ENCODE data around the gene RBM4.

Gene RBM4

DNA sequence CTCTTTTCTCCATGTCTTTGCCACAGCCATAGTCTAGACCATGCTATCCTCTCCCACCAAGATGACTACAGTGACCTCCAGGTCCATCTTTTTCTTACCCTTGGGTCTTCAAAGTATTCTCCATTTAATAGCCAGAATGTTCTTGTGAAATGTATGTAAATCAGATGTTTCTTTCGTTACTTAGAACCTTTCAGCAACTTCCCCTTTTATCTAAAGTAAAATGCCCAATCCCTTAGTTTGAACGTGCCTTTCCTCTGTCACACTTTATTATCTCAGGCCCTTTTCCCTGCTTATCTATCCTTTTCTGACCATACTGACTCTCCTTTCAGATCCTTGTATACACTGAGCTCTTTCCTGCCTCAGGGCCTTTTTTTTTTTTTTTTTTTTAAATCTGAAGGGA is 21.3 kb downstream of the RBM4 start:
- DNase-seq = no peak

DNA sequence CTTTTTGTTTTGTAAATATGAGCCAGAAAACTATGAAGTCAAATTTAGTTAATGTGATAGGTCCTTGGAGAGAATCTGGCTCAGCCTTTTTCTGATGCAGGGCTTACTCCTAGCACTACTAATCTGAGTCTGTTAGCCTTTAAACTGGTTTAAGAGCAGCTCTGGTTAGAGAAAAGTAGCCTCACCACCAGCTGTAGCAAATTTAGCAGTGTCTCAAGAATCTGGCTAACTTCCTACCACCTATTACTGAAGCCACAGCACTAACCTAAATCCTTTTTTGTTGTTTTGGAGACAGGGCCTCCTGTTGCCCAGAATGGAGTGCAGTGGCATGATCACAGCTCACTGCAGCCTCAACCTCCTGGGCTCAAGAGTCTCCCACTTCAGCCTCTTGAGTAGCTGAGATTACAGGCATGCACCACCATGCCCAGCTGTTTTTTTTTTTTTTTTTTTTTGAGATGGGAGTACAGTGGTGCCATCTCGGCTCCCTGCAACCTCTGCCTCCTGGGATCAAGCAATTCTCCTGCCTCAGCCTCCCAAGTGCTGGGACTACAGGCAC is 25.3 kb downstream of the RBM4 start:
- no peak for DNase-seq

DNA sequence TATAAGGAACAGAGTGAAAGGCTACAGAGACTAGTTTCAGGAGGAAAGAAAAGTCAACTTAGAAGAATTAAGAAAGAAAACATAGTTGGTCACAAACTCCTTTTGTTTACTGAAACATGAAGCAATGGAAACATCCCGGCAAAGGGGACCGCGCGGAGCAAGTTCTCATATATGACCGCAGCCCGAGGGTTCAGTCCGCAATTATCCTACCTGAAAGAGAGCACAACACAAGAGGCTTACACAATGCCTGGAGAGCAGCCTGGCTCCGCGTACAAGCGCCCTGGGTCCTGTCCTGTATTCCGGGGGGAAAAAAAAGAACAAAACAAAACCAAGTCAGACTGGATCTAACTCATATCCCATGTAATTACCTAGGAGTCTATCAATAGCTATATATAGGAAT is 26.9 kb downstream of the RBM4 start:
- no peak for DNase-seq

DNA sequence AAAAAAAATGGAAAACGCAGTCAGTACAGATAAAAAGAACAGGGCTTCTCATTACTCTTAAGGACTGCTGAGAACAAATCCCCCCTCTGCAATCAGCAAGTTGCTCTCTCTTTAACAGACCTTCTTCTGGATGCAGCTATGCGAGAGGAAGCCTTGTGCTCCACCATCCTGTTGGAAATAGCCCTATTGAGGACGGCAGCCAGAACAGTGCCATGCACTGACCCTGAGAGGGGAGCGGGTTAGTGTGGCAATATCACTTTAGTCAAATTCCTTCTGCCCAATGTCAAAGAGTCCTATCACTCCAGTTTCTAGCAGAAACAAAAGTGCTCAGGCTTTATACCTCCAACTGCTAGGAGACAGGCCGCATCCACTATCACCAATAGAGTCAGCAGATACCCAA is 32.3 kb downstream of the RBM4 start:
- no peak for DNase-seq

DNA sequence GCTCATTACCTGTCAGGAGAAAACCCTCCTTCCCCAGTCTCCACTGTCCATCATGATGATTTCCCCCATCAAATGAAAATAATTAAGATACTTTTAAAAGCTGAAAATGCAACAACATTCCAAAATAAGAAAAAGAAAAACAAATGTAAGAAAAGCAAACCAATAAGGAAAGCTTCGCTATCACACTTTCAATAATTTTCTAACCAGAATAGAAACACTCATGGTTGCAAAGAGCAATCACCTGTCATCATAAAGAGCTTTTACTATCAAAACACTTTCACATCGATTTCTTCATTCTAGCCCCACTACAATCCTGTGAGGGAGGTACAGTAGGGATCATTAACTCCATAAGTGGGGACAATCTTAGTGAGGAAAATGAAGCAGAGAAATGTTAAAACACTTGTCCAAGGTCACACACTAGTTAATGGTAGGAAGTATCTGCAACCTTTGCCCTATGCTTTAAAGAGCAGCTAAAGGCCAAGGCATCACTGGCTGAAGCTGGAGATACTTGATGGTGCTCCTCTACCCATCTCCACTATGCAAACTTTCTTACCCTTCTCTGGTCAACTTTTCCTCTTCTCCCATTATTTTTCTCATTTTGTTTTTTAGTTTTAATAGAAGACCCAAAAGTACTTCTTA is 36.6 kb downstream of the RBM4 start:
- DNase-seq = no peak

DNA sequence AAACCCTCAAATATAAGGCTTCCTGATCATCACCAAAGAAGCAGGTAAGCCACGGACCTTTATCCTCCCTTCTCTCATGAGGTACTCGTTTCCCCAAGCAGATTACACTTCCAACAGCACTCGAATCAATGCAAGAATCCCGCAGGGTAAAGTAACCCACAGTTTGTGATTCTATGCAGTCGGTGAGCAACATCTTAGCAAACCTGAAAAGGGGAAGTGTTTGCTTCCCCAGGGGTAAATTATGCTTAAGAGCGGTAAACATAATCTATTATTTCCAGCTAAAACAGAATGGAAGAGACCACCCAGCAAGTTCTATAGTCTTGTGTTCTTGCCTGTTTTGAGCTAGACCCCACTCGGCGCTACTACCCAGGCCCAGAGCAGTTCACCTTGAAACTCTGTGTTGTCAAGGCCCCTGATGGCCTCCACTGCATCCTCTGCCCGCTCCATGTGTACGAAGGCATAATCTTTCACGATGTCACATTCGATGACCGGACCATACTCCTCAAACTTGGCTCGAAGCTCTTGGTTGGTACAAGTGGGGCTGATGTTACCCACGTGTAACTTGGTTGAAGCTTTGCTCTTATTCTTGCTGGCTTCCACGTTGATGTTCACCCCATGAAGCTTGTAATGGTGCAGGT is 37.9 kb downstream of the RBM4 start:
- no peak for DNase-seq

DNA sequence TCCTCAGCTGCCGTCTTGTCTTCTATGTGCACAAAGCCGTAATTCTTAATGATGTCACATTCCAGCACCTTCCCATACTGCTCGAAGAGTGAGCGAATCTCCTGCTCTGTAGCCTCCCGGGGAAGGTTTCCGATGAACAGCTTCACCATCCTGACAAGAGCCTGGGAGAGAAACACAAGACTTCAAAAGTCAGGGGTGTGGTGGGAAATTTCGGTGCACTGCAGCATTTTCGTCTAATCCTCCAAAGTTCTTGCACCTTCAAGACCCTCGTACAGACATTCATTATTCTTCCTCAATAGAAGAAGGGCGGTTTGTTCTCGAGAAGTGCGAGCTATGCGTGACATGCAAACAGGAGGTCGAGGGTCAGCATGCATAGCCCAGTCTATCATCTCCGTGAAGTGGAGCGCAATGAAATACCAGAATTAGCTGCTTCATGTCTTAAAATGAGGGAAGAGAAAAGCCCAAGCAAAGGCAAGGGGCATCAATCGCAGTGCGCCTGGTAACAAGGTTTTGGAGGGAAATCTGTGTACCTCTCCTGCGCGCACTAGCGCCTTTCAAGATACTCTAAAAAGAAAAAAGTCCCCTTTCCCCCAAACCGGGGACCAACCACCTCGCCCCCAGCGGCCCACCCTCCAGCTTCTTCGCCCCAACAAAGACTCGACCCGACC is 38.6 kb downstream of the RBM4 start:
- DNase-seq = no peak

DNA sequence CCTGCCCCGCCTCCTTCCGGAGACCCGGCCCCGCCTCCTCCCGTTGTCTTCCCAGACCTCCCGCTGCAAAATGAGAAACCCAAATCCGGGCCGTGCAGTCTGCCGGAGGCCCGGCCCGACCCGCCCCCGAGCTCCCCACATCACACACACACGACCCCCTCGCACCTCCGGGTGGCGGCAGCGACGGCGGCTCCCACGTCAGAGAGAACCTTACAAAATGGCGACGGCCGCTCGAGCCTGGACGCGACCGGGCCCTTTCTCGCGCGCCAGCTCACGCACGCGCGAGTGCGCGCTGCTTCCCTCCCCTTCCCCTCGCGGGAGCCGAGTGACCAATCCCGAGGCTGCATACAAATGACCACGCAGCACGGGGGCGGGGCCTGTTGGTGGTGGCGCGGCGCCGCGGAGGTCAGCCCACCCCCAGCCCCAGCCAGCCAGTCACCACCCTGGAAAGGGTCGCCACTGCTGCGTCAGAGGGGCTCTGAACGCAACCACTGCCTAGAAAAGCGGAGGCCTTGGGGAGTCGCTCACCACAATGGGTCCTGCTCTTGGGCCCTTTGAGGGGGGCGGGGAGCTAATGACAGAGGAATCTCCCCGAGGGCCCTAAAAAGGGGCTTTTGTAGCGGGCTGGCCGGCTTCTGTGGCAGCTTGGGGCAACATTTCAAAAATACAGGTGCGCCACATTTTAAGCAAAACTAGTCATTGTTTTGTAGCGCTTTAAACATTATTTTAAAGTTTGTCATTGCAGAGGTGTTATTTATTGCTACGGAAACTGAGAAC is 39.3 kb downstream of the RBM4 start, which contains the start of gene RBM4B:
TSS of gene RBM4B (minus strand) at position 289 of the 777 bp plus-strand sequence. CDS start 808 bp downstream, outside the sequence.
- DNase-seq = peak; percentile 94 to 97 (median 95)

DNA sequence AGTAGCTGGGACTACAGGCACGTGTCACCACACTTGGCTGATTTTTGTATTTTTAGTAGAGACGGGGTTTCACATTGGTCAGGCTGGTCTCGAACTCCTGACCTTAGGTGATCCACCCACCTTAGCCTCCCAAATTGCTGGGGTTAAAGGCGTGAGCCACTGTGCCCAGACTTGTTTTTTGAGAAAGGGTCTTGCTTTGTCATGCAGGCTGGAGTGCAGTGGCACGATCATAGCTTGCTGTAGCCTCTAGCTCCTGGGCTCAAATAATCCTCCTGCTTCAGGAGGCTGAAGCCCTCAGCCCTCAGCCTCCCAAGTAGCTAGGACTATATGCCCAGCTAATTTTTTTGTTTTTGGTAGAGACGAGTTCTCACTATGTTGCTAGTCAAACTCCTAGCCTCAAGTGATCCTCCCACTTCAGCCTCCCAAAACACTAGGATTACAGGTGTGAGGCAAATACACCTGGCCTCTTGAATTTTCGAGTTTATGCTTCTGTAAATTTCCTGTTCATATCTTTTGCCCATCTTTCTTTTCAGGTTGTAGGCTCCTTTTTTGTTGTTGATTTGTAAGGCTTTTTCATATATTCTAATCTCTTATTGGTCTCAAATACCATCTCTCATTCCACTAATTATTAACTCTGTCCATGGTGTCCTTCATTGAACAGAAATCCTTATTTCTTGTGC is 42.6 kb downstream of the RBM4 start:
- DNase-seq = no peak

DNA sequence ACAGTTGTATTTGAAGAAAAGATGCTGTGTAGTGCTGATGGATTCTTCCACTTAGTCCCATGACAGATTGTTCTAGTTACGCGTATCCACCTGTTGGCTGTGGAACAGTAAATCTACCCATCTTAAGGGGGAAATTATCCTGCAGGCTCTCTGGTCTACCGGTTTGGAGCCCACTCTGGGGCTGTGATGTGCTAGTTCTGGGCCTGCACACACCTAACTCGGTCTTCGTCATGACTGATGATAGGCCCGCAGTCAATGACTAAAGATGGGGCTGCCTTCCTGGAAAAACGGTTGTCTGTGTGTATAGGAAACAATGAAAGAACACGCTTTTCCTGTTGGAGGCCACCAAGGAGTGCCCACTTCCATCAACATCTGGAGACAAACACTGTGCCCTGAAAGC is 45.4 kb downstream of the RBM4 start:
- no peak for DNase-seq

DNA sequence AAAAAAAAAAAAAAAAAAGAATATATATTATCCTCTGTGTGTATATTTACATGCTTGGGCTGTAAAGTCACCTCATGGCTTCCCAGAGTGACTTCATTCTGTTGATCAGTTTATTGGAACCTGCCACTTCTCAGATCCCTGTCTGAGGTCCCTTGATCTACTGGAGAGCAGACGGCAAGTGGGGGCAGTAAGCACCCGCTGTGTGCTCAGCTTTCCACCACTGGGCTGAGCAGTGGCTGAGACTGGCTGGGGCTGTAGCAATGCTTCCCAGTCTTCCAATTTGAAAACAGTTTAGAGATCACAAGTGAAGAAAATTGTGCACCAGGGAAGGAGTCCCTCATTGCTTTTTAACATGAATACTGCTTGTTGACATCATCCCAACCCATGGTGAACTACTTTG is 46.1 kb downstream of the RBM4 start:
- no peak for DNase-seq

DNA sequence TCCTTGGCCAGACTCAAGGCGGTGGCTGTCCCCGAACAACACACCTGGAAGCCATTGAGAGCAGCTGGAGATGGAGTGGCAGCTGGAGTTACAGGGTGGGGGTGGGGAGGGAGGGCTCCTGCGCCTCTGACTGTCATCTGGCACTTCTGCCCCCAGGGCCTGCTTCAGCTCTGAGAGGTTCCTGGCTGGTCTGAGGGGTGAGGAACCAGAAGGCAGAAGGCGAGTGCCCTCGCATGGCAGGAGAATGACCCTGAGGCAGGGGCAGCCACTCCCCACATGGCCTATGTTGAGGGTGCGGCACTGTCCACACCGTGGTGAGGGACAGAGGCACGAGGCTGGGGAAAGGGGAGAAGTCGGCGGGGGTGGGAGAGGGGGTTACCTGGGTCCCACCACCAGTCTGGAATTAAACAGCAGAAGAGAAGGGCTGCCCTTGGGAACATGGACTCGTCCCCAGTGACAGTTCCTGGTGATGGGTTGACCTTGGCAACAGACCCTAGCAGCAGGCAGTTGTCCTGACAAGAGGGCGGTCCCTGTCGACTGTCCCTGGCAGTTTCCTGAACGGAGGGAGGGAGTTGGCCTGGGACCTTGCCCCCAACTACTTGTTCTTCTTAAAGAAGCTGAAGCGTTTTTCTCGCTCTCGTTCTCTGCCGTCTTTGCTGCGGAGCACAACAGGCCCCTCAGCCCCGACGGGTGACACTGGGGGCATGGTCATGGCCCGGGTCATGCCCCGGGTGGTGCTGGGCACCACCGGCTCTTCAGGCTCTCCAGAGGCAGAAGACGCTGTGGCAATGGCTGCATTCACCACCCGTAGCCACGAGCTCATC is 47.0 kb downstream of the RBM4 start:
- DNase-seq = no peak

DNA sequence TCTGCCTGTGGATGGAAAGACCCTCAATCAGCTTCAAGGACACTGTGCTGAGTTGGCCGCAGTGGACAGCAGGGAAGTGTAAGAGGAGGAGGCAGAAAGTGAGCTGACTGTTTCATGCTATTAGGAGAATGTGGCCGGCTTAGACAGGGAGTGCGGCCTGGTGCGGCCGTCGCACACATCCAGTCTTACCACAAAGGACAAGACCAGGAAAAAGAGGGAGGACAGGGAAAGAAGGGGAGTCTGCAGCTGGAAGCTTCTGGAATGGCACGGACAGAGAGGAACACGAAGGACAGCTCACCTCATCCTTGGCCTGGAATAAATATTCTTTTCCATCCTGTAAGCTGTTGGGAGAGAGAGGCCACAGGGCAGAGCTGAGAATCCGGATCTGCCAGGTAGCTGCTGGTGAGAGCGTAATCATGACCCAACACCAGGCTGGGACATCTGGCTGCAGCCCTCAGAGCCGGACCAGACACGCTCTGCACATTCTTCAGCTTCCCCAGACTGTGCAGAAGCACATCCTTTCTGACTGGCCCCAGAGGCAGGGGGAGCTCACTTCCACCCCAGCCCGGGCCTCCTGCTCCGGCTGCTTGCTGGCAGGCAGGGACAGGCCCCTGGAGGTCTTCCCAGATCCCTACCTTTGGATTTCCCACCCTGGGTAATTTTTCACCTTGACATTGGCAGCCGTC is 47.7 kb downstream of the RBM4 start:
- no peak for DNase-seq

DNA sequence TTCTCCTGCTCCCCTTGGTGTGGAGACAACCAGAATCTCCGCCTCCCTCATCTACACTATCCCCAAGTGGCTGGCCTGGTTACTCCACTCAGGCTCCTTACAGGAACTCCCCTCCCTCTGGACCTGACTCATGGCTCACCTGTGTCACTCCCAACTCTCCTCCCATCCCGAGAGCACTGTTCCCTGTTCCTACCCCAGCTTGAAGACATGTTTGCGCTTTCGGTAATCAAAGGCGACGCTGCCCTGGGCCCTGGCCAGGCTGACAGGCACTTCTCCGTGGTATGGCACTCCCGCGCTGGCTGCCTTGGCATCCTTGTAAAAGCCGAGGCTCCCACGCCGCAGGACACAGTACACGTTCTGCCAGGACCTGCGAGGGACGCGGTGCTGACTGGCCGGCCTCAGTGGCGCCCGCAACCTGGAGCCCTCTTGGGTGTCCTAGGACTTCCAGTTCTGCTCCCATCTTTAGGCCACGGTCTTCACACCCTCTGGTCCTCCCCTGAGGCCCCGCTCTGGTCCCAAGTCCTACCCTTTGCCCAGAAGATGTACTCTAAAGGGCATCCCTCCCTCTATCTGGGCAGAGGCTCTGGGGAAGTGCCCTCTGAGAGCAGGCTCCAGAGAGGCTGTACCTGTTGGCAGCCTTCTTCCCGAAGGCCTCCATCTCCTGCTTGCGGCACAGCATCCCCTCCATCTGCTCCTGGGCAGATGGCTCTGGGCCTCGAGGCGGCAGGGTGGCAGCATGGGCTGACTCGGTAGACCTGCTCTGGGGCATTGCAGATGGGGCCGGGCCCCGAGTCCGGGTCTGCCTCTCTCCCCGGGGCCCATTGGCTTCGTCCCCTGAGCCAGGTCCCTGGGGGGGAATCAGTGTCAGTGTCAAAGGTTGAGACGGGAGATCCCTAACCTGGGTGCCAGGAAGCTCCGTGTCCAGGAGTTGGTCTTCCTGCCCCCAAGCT is 48.6 kb downstream of the RBM4 start:
- no peak for DNase-seq

DNA sequence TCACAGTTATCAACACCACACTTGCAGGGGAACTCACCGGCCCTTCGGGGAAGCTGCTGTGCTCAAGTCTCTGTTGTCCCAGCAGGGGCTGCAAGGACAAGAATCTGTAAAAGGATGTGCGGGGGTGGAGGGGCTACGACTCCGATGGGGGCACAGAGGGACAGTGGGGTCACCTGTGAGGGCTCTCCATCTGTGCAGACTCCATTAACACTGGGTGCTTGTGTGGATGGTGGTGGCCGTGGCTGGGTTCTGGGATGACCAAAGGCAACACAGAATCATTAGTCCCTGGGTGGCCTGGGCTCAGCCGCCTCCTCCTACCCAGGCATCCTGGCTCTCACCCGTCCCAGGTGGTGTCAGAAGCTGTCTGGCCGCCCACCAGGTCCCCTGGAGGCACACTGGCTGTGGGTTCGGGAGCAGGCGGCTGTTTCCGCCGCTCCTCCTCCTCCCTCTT is 49.4 kb downstream of the RBM4 start:
- DNase-seq = no peak

DNA sequence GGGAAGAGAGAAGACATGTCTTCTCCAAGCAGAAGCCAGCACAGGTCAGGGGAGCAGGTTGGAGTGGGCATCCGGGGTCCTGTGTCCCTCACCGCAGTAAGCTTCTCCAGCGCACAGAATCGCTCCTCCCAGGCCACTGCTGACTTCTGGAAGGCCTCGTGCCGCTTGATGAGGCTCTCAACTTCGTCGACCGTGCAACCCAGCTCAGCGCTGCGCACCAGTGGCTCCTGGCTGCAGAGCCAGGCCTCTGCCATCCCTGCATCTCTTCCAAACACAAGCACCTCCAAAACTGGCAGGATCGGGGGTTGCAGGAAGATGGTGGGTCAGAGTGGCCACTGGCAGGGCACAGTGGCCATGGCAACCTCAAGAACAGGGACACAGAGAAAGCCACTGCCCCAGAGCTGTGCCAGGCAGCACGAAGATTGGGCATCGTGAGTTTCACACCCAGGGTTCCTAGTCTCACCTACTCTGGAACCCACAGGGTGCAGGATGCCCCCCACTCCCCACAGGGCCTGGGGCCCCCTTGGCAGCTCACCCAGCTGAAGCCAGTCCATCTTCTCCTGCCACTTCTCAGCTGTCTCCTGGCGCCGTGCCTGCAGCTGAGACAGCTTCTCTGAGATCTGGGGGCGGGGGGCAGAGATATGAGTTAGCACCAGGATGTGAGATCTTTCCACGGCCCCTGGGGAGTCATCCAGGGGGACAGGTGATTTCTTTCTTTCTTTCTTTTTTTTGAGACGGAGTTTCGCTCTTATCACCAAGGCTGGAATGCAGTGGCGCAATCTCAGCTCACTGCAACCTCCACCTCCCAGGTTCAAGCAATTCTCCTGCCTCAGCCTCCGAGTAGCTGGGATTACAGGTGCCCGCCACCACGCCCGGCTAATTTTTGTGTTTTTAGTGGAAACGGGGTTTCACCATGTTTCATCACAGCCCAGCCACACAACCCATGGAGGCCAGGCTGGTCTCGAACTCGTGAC is 50.3 kb downstream of the RBM4 start:
- no peak for DNase-seq

DNA sequence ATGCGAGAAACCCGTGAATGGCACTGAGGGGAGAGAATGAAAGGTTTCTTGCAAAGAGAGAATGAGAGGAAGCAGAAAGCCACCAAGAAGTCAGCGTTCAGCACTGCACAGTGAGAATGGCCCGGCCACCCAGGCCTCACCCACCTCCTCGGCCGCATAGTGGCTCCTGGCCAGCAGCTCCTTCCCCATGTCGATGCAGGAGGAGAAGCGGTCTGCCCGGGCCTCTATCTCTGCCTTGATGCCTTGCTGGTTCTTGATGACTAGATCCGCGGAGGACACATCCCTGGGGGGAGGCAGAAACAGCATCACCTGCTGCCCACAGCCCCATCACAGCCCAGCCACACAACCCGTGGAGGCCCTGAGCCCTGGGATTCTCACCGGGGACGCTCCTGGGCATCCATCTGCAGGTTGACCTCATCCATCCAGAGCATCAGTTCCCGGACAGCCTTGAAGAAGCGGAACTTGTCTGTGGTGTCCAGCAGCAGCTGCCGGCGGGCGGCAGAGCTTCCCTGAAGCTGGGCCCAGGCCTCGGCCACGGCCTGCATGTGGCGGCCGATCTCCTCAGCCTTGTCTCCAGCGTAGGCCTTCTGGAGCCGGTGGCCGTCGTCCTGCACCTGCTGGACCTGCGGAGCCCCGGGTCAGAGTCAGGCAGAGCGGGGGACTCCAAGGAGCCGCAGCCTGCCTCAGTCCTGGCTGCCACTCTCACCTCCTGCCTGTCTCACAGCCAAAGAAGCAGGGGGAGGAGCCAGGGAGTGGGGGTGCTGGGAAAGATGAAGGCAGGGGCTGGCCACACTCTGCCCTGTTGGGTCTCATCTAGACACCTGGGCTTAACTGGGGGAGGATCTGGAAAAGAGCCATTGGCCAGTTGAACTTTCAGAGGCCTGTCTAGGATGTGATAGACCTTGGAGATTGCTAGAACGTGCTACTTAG is 51.4 kb downstream of the RBM4 start:
- no peak for DNase-seq

Data from T-helper 1 cell (primary cell).